ENCODE results near the gene C2orf49.

The C2orf49 gene

GRCh38 chr2:105384861-105385260, 47.5 kb downstream of the C2orf49 start:
- Histone ChIP-seq H3K27me3 (ENCODE audit: insufficient read depth, poor library complexity, severe bottlenecking) (no peaks in the 10 kb centered on the region), H3K4me3 (replicated peaks; ENCODE audit: insufficient read depth, low read length) (no peak overlapping the region), H3K27ac (replicated peaks) (no peak overlapping the region)
- DNase-seq (ENCODE audit: low read depth in 1 of 2, low spot score in 1 of 2), result no peak
- TF ChIP-seq REST (IDR thresholded peaks at IDR 0.05; ENCODE audit: insufficient replicate concordance, low read depth), result no peak
- no peak for TF ChIP-seq CTCF (IDR thresholded peaks at IDR 0.05; ENCODE audit: insufficient read depth, low read length)
- TF ChIP-seq SPI1 (IDR thresholded peaks at IDR 0.05; ENCODE audit: borderline replicate concordance, low read depth), result no peak
- TF ChIP-seq POLR2AphosphoS5 (IDR thresholded peaks at IDR 0.05; ENCODE audit: low read depth), result no peak
- TF ChIP-seq GABPA (IDR thresholded peaks at IDR 0.05; ENCODE audit: low read depth), result no peak

GRCh38 chr2:105385731-105386540, 48.6 kb downstream of the C2orf49 start:
- Histone ChIP-seq H3K27me3 (ENCODE audit: insufficient read depth, poor library complexity, severe bottlenecking) (no peaks in the 10 kb centered on the region), H3K4me3 (replicated peaks; ENCODE audit: insufficient read depth, low read length) (no peak overlapping the region), H3K27ac (replicated peaks) (no peak overlapping the region)
- DNase-seq (ENCODE audit: low read depth in 1 of 2, low spot score in 1 of 2), result no peak
- TF ChIP-seq GABPA (IDR thresholded peaks at IDR 0.05; ENCODE audit: low read depth) (no peak), POLR2AphosphoS5 (IDR thresholded peaks at IDR 0.05; ENCODE audit: low read depth) (no peak)

- TF ChIP-seq SPI1 (IDR thresholded peaks at IDR 0.05; ENCODE audit: borderline replicate concordance, low read depth) (no peak), POLR2AphosphoS5 (IDR thresholded peaks at IDR 0.05; ENCODE audit: low read depth) (no peak), REST (IDR thresholded peaks at IDR 0.05; ENCODE audit: insufficient replicate concordance, low read depth) (no peak), GABPA (IDR thresholded peaks at IDR 0.05; ENCODE audit: low read depth) (no peak), CTCF (IDR thresholded peaks at IDR 0.05; ENCODE audit: insufficient read depth, low read length) (no peak)
- no peak for DNase-seq (ENCODE audit: low read depth in 1 of 2, low spot score in 1 of 2)
- Histone ChIP-seq H3K27me3 (ENCODE audit: insufficient read depth, poor library complexity, severe bottlenecking) (no peaks in the 10 kb centered on the region), H3K27ac (replicated peaks) (no peak overlapping the region), H3K4me3 (replicated peaks; ENCODE audit: insufficient read depth, low read length) (no peak overlapping the region)
Observed at GRCh38 chr2:105387225-105387624, 49.9 kb downstream of the C2orf49 start.

GRCh38 chr2:105388971-105389381, 51.6 kb downstream of the C2orf49 start:
- TF ChIP-seq SPI1 (IDR thresholded peaks at IDR 0.05; ENCODE audit: borderline replicate concordance, low read depth), result no peak
- TF ChIP-seq CTCF (IDR thresholded peaks at IDR 0.05; ENCODE audit: insufficient read depth, low read length), result no peak
- TF ChIP-seq POLR2AphosphoS5 (IDR thresholded peaks at IDR 0.05; ENCODE audit: low read depth), result no peak
- no peak overlapping the region for H3K27ac ChIP-seq (replicated peaks)
- no peak for DNase-seq (ENCODE audit: low read depth in 1 of 2, low spot score in 1 of 2)
- H3K4me3 ChIP-seq (replicated peaks; ENCODE audit: insufficient read depth, low read length), result no peak overlapping the region
- no peaks in the 10 kb centered on the region for H3K27me3 ChIP-seq (ENCODE audit: insufficient read depth, poor library complexity, severe bottlenecking)

Data from HL-60 (cell line).